ENCODE results near the gene MAK. TPM values are rescaled to one million over a fixed set of nuclear protein-coding genes. Genes with fewer than 3 reads are reported as not detected.
"Not testable (repeated sequence)": the region's sequence is repeated elsewhere in the genome, so short reads cannot be mapped to it uniquely, and the experiment has no call there.

The MAK gene, protein sequence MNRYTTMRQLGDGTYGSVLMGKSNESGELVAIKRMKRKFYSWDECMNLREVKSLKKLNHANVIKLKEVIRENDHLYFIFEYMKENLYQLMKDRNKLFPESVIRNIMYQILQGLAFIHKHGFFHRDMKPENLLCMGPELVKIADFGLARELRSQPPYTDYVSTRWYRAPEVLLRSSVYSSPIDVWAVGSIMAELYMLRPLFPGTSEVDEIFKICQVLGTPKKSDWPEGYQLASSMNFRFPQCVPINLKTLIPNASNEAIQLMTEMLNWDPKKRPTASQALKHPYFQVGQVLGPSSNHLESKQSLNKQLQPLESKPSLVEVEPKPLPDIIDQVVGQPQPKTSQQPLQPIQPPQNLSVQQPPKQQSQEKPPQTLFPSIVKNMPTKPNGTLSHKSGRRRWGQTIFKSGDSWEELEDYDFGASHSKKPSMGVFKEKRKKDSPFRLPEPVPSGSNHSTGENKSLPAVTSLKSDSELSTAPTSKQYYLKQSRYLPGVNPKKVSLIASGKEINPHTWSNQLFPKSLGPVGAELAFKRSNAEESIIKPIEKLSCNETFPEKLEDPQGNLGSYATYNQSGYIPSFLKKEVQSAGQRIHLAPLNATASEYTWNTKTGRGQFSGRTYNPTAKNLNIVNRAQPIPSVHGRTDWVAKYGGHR
- total RNA-seq: 0.14 TPM
- long read RNA-seq: 0 reads

DNA sequence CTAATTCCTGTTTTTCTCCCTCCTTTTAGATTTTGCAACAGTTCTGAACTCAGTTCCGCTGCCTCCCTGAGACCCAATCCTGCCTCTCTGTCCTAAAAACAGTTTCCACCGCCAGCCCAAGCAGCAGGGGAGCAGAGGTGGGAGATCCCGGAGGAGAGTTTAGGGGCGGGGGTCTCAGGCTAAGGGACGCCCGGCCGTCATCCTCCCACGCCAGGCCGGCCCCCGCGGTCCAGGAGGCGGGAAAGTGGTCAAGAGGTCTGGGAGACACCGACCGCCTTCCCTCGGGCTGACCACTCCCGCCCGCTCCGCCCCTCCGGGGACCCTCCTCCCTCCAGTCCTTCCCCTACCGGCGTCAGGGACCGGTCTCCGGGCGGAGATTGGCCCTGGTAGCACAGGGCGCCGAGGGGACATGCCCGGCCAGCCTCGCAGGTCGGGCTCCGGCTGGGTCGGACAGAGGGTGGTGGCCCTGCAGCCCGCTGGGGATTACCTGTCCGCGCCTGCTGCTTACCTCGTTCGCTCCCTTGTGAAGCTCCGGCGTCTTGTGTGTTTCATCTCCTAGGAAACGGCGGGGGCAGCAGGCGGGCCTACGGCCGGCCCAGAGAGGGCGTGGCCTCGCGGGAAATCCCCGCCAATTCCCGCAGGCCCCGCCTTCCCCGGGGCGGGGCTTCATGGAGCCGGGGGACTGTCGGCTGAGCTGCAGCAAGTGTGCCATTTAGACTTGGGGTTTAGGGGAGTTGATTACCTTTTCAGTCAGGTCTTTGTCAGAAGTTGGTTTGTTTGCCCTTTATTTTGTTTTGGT is at the start of gene MAK:
TSS of gene MAK (minus strand) at position 545 of the 799 bp plus-strand sequence. CDS start 7,891 bp downstream, outside the sequence.
- H3K36me3 ChIP-seq: no peaks in the 10 kb centered on the region
- no peaks in the 10 kb centered on the region for H3K9me3 ChIP-seq (replicated peaks)
- peak; percentile 79 for DNase-seq
- H3K27me3 ChIP-seq (ENCODE audit: low read depth): no peaks in the 10 kb centered on the region
- peaks cover 21% of the 10 kb centered on the region for H3K4me1 ChIP-seq
- intact Hi-C loops (cut with micrococcal nuclease): no loop called here
- TF ChIP-seq, protein P1, sequence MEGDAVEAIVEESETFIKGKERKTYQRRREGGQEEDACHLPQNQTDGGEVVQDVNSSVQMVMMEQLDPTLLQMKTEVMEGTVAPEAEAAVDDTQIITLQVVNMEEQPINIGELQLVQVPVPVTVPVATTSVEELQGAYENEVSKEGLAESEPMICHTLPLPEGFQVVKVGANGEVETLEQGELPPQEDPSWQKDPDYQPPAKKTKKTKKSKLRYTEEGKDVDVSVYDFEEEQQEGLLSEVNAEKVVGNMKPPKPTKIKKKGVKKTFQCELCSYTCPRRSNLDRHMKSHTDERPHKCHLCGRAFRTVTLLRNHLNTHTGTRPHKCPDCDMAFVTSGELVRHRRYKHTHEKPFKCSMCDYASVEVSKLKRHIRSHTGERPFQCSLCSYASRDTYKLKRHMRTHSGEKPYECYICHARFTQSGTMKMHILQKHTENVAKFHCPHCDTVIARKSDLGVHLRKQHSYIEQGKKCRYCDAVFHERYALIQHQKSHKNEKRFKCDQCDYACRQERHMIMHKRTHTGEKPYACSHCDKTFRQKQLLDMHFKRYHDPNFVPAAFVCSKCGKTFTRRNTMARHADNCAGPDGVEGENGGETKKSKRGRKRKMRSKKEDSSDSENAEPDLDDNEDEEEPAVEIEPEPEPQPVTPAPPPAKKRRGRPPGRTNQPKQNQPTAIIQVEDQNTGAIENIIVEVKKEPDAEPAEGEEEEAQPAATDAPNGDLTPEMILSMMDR (IDR thresholded peaks at IDR 0.05; ENCODE audit: borderline replicate concordance): no peak
- H3K27ac ChIP-seq (replicated peaks): peak within 1 kb of the TSS; percentile 34
- peak within 1 kb of the TSS; percentile 76 for H3K4me3 ChIP-seq

DNA sequence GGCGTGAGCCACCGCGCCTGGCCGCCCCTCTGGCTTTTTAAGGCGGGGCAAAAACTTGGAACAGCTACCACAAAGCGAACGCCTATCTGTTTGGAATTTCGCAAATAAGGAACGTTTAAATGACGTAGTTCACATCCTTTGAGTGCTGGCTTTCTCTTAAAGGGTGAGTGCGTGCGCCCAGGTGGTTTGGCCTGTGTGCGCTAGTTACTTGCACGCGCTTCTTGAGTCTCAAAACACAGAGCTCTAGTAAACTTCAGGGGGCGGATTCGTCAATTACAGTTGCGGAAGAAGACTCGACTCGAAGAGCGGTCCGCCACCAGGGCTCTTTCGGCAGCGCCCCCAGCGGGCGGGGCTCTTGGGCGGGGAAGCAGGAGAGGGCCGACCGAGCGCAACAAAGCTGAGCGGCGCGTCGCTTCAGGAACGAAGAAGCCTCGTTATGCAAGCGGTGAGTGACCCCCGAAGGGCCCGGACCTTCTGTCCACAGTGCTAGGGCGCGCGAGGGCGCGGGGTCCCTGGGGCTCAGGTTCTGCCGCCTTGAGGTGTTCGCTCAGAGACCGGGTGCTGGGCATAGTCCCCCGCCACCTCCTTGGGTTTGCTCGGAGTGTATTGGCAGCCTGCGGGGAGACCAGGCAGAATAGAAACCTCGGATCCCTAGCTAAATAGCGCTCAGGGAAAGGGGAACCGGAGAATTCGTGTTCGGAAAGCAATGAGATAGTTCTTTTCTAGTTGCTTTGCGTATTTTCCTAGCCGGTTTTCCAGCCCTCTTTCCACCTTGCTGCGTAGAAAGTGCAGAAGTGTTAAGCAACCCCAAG is 48.6 kb upstream of the MAK start, which contains the start of gene SYCP2L:
TSS of gene SYCP2L (plus strand) at position 362 of the 812 bp plus-strand sequence. CDS start at position 437, 75 bp downstream.
- TF ChIP-seq, protein P1 (IDR thresholded peaks at IDR 0.05; ENCODE audit: borderline replicate concordance): peak; percentile 46
- DNase-seq: no peak
- intact Hi-C loops (cut with micrococcal nuclease): no loop called here
- Histone ChIP-seq H3K36me3 (no peaks in the 10 kb centered on the region), H3K27ac (replicated peaks) (peak within 1 kb of the TSS; percentile 28), H3K4me3 (peak within 1 kb of the TSS; percentile 63), H3K4me1 (peaks cover 36% of the 10 kb centered on the region), H3K27me3 (ENCODE audit: low read depth) (peaks cover 65% of the 10 kb centered on the region), H3K9me3 (replicated peaks) (peaks cover 9% of the 10 kb centered on the region)

DNA sequence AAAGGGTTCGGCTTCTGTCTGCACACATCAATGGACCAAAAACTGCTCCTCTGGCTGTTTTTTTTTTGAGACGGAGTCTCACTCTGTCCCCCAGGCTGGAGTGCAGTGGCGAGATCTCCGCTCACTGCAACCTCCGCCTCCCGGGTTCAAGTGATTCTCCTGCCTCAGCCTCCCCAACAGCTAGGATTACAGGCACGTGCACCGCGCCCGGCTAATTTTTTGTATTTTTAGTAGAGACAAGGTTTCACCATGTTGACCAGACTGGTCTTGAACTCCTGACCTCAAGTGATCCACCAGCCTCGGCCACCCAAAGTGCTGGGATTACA is 48.0 kb upstream of the MAK start:
- H3K4me3 ChIP-seq: peak overlapping the region; percentile 63
- H3K9me3 ChIP-seq (replicated peaks); DNase-seq; H3K27ac ChIP-seq (replicated peaks); intact Hi-C loops (cut with micrococcal nuclease); H3K36me3 ChIP-seq: not testable (repeated sequence)
- peaks cover 71% of the 10 kb centered on the region for H3K27me3 ChIP-seq (ENCODE audit: low read depth)
- peaks cover 40% of the 10 kb centered on the region for H3K4me1 ChIP-seq

DNA sequence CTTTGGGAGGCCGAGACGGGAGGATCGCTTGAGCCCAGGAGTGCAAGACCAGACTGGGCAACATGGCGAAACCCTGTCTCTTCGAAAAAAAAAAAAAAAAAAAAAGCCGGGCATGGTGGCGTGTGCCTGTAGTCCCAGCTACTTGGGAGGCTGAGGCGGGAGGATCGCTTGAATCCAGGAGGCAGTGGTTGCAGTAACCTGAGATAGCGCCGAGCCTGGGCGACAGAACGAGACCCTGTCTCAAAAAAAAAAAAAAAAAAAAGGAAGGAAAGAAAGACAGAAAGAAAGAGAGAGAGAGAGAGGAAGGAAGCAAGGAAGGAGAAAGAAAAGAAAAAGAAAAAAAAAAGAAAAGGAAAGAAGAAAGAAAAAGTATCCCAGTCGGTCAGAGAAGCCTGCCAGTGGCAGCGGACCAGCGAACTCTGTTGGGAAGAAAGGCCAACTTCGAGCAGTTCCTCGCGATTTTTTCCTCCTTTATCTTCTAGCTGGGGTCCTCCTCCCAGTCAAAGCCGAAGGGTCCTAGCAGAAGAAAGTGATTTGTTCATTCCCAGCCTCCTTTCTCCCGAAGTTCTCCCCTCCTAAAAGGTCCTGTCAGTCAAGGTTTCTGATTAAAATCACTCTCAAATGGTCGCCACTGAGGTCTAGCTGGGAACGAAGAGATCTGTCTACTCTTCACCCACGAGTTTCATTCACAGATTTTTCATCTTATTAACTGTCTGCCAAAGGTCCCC is 46.1 kb upstream of the MAK start:
- Histone ChIP-seq H3K27me3 (ENCODE audit: low read depth) (peaks cover 90% of the 10 kb centered on the region), H3K4me3 (peak overlapping the region; percentile 28), H3K9me3 (replicated peaks) (no peaks in the 10 kb centered on the region), H3K4me1 (peaks cover 40% of the 10 kb centered on the region), H3K36me3 (no peaks in the 10 kb centered on the region), H3K27ac (replicated peaks) (no peak overlapping the region)
- no peak for DNase-seq
- TF ChIP-seq, protein P1 (IDR thresholded peaks at IDR 0.05; ENCODE audit: borderline replicate concordance): no peak
- intact Hi-C loops (cut with micrococcal nuclease): no loop called here
